ENCODE data around the gene HLA-DMB.
A peak's percentile ranks its signal among the peaks of the same experiment; 100 is the strongest.

HLA-DMB gene

DNA sequence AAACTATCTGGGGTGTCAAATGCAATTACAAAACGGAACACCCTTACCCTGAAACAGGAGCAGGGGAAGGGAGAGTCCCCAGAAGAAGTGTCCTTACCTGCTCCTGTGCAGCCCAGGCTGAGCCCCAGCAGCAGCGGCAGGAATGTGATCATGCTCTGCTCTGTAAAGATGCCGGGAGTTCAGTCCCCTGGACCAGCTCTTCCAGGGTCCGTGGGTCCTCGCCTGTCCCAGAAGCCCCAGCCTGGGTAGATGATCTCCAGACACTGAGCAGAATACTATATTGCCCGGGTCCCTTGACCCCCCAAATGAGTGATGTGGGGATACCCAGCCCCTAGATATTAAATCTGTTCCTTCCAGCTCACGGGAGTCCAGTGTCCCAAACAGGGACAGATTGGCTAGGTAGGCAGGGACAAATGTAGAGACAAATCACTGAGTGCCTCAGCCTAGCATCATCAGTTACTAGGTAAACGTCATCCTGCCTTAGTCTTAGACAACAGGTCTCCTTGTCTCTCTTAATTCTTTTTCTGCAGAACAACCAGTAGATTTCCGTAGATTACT, at the start of gene HLA-DMB:
Gene HLA-DMB (minus strand): TSS at position 373 of the 558 bp plus-strand sequence. CDS start 221 bp downstream, at position 152.
- DNase-seq (ENCODE audit: low read depth) = peak; percentile 40

DNA sequence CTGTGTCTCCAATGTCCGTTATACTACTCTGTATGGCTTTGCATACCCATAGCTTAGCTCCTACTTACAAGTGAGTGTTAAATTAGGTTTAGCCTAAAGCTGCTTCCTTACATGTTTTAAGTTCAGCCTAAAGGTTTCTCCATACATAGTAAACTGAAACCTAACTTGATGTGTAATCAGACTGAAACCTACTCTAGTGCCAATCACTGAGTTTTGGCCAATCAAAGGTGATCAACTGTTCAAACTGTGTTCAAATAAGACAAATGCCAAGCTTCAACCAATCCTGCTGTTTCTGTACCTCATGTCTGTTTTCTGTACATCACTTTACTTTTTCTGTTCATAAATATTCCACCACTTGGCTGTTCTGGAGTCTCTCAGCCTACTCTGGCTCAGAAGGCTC, 48.5 kb upstream of the HLA-DMB start:
- no peak for DNase-seq (ENCODE audit: low read depth)

DNA sequence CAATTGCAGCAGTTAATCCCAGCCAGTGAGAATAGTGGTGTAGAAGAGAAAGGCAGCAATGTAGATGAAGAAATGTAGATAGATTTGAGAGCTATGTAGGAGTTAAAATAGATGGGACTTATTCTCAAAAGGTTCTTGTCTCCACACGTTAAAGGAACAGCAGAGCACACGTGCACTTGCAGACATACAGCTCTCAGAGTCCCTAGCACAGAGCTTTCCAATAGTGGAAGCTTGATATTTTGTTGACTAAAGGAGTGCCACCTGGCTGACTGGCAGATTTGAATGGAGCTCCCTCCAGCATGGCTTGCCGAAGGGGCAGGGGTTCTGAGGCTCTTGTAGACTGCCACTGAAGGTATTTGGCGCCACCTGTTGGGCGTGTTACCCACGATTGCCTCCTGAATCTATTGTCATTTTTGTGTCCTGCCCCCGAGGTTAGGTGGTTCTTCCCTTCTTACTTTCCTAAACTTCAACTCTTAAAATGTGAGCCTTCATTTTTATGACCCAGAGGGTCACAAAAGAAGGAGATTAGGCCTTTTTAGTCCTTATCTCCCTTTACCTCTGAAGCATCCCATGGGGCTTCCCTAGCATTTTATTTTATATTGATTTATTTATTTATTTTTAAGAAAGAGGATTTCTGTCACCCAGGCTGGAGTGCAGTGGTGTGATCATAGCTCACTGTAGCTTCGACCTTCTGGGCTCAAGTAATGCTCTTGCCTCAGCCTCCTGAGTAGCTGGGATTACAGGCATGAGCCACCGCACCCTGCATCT, 44.0 kb upstream of the HLA-DMB start:
- peak; percentile 53 for DNase-seq (ENCODE audit: low read depth)

DNA sequence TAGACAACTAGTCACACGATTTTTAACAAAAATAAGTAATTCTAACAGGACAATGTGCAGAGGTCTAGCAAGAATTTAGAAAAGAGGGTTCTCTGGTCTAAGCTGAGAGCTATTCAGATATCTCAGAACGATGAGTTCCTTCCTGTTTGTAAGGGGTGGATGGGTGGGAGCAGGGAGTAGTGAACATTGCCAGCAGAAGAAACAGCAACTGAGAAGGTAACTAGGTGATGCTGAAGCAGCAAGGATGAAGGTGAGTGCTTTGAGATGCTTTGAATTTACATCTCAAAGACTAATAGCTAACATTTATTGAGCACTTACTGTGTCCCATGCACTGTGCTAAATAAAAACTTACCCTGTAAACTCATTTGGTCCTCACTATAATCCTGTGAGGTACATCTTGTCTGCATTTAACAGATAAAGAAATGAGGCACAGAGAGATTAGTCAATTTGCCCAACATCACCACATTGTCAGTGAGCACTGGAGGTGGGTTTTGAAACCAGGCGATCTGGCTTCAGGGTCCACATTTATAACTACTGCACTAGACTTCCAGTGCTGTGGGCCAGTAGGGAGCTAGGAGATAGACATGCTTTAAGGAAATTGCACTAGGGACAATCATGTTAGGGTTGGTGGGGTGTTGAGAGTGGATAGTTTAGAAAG, 43.3 kb upstream of the HLA-DMB start:
- no peak for DNase-seq (ENCODE audit: low read depth)

DNA sequence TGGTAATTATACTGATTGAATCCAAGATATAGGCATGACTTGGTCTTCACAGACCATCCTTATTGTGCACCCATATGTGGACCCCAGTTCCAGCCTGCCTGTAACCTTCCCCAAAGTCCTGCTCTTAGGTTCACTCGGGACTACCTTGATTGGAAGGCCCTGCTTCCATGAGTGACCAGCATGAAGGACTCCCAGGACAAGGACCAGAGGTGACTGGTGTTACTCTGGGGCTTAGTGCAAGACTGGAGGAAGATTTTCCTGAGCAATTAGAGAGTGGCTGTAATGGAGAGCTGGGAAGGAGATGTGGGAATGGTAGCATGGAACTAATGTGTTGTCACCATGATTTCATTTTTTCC, 42.6 kb upstream of the HLA-DMB start:
- no peak for DNase-seq (ENCODE audit: low read depth)

DNA sequence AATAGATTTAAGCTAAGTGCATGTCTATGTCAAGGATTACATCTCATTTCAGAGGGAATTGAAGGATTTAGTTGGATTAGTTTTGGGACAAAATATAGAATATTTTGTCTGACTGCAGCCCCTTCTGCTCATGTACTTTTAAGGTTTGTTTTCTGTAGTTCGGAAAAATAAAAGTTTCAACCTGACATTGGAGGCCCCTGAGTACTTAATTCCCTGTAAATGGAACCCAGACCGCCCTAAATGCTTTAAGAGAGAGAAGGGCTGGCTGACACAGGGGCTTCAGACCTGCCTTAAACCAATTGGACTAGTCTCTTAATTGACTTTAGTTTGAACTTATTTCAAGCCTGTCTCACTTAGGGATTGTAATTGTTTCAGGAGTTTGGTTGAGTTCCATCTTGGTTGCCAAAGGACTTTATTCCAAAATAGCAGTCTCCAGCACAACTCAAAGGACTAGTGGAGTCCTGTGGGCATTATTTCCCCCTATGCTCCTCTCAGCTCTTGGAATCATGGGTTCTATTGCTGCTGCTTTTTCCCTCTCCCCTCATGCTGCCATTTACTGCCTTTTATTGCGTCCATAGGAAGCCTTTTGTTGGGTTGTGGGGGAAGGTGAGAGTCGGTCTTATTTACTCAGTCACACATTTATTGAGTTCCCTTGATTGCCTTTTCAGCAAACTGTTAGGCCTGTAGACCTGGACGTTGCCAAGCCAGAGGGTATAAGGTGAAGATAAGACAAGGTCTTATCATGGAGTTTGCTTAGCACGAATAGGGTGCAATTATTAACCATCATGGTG, 42.1 kb upstream of the HLA-DMB start:
- DNase-seq (ENCODE audit: low read depth) = no peak

DNA sequence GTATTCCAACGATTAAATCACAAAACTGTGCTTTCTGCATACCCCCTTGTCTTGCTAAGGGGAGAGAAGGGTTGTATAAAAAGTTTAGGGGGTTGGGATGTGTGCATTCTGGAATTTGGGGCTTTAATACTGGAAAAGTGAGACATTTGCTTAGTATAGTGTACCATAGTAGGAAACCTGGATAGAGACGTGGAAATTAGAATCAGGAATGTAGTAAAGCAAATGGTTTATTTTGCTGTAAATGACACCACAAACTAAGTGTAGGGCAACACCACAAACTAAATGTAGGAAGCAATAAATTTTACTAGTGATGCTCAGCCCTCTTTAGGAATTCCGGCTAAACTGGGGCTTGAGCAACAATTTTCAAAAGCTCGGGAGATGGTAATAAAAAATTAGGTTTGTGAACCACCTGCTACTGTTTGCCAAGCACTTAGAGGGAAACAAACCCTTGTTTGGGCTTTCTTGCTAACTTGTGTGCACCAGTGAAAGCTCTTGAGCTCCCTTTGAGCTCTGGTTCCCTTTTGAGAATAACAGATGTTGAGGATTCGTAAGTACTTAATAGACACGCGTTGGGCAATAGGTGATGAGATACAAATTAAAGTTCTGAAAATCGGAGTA, 41.4 kb upstream of the HLA-DMB start:
- no peak for DNase-seq (ENCODE audit: low read depth)

DNA sequence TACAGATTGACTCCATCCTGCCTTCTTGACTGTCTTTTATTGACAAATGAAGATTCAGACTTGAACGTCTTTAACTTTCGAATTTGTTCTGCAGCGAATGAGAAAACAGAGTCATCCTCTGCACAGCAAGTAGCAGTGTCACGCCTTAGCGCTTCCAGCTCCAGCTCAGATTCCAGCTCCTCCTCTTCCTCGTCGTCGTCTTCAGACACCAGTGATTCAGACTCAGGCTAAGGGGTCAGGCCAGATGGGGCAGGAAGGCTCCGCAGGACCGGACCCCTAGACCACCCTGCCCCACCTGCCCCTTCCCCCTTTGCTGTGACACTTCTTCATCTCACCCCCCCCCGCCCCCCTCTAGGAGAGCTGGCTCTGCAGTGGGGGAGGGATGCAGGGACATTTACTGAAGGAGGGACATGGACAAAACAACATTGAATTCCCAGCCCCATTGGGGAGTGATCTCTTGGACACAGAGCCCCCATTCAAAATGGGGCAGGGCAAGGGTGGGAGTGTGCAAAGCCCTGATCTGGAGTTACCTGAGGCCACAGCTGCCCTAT, 39.7 kb upstream of the HLA-DMB start:
- DNase-seq (ENCODE audit: low read depth) = no peak

DNA sequence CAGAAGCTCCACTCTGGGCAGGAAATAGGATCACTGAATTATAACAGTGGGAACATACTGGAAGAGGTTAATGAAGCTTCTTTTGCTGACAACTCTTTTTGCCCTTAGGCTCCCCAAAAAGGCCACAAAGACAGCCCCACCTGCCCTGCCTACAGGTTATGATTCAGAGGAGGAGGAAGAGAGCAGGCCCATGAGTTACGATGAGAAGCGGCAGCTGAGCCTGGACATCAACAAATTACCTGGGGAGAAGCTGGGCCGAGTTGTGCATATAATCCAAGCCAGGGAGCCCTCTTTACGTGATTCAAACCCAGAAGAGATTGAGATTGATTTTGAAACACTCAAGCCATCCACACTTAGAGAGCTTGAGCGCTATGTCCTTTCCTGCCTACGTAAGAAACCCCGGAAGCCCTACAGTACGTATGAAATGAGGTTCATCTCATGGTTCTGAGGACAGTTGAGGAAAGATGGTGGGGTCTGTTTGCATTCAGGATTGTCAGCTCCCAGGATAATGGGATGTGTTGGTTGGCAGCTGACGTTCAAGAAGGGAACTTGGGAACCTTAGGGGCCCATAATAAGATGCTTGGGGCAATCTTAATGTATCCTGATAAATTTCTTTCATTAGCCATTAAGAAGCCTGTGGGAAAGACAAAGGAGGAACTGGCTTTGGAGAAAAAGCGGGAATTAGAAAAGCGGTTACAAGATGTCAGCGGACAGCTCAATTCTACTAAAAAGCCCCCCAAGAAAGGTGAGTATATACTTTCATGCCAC, 39.1 kb upstream of the HLA-DMB start:
- DNase-seq (ENCODE audit: low read depth) = no peak

DNA sequence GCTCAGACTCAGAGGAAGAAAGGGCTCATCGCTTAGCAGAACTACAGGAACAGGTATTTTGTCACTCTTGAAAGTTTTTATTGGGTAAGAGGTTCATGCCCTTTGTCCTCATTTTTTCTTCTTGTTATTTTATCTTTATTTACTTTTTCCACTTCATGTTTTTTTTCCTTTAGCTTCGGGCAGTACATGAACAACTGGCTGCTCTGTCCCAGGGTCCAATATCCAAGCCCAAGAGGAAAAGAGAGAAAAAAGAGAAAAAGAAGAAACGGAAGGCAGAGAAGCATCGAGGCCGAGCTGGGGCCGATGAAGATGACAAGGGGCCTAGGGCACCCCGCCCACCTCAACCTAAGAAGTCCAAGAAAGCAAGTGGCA, 37.1 kb upstream of the HLA-DMB start:
- DNase-seq (ENCODE audit: low read depth) = no peak

DNA sequence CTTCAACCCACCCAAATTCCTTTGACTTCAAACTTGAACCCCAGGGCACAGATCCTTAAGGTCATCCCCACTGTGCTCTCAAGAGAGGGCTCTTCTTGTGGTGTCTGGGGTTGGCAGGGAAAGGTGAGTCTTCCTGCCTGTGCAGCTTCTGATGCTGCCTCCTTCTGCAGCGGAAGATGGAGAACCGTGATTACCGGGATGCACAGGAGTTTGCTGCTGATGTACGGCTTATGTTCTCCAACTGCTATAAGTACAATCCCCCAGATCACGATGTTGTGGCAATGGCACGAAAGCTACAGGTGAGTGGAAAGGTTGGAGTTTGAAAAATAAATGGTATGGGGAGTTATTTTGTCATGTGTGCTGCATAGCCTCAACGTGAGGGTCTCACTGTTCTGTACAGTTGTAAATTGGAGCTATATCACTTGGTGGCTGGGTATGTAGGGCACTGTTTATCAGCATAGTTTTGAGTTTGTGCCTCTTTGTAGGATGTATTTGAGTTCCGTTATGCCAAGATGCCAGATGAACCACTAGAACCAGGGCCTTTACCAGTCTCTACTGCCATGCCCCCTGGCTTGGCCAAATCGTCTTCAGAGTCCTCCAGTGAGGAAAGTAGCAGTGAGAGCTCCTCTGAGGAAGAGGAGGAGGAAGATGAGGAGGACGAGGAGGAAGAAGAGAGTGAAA, 36.6 kb upstream of the HLA-DMB start:
- no peak for DNase-seq (ENCODE audit: low read depth)

DNA sequence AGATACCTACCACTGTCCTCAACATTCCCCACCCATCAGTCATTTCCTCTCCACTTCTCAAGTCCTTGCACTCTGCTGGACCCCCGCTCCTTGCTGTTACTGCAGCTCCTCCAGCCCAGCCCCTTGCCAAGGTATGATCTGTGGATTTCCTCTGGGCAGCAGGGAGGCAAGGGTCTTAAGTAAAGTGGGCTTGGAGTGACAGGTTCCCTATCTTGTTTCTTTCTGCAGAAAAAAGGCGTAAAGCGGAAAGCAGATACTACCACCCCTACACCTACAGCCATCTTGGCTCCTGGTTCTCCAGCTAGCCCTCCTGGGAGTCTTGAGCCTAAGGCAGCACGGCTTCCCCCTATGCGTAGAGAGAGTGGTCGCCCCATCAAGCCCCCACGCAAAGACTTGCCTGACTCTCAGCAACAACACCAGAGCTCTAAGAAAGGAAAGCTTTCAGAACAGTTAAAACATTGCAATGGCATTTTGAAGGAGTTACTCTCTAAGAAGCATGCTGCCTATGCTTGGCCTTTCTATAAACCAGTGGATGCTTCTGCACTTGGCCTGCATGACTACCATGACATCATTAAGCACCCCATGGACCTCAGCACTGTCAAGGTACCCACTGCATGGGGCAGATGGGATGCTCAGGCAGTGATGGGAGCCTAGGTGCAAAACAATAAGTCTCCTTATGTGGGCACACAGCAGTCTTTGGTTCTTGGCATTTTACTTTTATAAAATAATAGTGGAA, 35.7 kb upstream of the HLA-DMB start:
- DNase-seq (ENCODE audit: low read depth) = no peak

DNA sequence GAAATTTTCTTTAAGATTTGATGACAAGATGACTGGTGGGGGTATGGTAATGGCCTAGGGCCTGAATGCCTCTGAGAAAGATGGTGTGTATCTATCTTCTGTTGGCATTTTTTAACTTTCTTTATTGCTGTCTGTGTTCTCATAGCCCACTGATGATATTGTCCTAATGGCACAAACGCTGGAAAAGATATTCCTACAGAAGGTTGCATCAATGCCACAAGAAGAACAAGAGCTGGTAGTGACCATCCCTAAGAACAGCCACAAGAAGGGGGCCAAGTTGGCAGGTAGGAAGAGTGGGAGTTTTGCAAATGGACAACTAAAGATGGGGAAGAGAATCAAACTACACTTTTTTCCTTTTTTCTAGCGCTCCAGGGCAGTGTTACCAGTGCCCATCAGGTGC, 35.1 kb upstream of the HLA-DMB start:
- no peak for DNase-seq (ENCODE audit: low read depth)

DNA sequence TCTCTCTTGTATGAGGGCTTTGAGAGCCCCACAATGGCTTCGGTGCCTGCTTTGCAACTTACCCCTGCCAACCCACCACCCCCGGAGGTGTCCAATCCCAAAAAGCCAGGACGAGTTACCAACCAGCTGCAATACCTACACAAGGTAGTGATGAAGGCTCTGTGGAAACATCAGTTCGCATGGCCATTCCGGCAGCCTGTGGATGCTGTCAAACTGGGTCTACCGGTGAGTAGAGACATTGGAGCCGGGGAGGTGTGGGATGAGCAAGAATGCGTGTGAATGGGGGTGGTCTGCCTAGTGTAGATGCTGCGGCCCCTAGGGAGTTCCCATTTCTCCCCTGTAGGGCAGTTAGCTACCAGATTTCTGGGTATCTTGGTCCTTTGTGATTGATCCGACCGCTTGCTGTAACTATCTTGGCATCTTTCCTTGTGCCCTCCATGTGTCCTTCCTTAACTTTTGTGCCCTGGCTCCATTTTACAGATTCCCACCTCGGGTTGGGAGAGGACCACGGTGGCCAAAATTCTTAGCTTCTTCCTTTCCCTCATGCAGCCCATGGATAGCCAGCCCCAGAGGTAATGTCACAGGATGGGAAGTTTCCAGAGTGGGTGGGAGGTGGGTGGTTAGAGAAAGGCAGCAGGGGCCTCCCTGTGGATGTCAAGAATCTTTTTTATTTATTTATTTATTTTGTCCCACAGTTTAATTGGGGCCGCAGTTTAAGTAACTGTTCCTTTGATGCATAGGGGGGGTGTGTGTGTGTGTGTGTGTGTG, 33.9 kb upstream of the HLA-DMB start:
- DNase-seq (ENCODE audit: low read depth) = no peak

DNA sequence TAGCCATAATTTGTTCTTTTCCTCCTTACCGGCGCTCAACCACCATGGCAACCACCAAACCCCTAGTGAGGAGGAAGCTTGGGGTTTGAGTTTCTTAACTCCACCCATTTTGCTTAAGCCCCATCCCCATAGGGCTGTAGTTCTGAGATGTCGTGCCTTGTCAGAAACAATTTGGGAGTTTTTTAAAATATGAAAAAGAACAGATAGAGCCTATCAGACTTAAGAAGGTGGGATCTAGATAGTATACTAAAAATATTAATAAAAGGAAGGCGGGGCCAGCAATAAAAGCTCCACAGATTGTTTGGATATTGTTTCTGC, 33.1 kb upstream of the HLA-DMB start:
- no peak for DNase-seq (ENCODE audit: low read depth)

DNA sequence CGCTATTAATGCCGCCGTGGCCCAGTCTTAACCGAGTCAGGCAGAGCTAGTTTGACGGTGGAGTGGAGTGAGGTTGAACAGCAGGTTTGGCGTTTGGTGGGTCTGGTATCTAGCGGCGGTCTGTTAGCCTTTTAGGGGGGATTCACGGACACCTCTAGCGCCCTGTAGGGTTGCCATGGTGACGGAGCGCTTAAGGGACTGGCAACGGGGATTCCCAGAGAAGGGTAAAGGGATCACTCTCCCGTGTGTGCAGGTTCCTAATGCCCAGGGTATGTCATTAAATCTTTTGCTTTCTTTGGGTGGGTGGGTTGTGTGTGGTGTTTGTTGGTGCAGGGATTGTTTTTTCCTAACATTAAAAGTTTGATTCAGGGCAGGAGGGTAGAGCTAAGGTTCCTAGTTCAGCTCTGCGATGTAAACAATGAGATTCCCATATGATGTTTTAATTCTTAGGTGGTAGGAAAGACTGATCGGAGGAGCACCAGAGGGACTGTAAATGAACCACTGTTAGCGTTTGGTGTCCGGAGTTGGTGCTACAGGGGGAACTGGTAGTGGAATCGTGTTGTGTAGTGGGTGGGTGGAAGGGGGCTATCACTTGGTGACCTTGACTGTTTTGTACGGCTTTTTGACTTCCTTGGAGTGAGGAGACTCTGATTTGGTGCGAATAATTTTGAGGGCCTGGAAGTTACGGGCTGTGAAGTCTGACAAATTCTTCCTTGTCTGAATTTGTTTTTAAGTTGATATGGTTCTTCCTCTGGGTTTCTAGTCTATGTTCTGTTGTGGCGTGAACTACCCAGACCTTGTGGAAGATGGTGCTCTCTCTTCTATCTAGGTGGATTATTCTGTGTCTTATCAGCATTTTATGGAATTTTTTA, 32.6 kb upstream of the HLA-DMB start:
- no peak for DNase-seq (ENCODE audit: low read depth)

DNA sequence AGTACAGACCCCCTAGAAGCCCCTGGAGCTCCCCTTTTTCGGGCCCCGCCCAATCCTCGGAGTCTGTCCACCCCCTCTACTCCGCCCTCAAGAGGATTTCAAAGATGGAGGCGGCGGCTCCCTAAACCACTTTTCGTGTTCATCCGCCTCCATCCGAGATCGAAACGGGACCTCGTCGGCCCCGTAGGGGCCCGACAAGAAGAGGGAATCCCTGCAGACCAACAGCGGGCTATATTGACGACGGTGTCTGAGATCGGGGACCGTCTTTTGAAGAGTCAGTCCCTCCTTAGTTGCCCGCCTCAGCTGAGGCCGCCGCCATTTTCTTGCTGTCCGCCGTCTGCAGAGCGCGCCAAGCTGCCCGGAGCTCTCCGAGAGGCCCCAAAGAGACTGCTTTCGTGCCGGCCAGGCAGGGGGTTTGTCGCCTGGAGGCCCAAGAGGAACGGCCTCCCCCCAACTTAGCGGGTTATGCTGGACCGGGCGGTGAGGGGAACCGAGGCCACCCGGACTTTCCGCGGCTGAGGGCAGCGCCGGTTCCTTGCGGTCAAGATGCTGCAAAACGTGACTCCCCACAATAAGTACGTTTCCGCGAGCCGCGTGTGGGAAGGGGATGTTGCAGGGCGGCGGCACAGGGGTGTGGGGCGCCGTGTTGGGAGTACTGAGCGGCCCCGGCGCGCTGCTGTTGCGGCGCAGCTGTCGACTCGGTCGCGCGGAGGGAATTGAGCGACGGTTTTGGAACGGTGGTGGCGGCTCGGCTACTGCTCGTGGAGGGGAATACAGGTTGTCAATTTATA, 31.7 kb upstream of the HLA-DMB start:
- DNase-seq (ENCODE audit: low read depth) = no peak

All from GM04504 (cell line).